Smooth muscle cell (in vitro differentiated cells): ENCODE measurements around the gene CTU2. TPM values are rescaled to one million over a fixed set of nuclear protein-coding genes. Genes with fewer than 3 reads are reported as not detected.

Experiments used
- DNase-seq: peaks from one replicate; lab custom pipeline; 2025; ENCODE audit not compliant: unreplicated experiment; lab: John Stamatoyannopoulos, UW
- H2AFZ ChIP-seq: fragments of 200-600 bp; sonication (generic); 2 replicates; pipeline ENCODE4 v1.6.0; 2016; ENCODE audit warnings: antibody characterized with exemption, low read depth, mild to moderate bottlenecking
- H3F3A ChIP-seq: fragments of 200-600 bp; sonication (generic); 2 replicates; pipeline ENCODE4 v1.6.0; 2017; ENCODE audit warnings: antibody characterized with exemption, low read depth
- H3K27ac ChIP-seq: fragments of 200-600 bp; sonication (generic); 2 replicates; pipeline ENCODE4 v1.5.1; 2016; ENCODE audit warnings: low read depth, mild to moderate bottlenecking
- H3K27me3 ChIP-seq: fragments of 200-600 bp; sonication (generic); 2 replicates; pipeline ENCODE4 v1.6.1; 2016; ENCODE audit warnings: low read depth, mild to moderate bottlenecking
- H3K36me3 ChIP-seq: fragments of 200-600 bp; sonication (generic); 2 replicates; pipeline ENCODE4 v1.5.1; 2016; ENCODE audit warnings: low read depth
- H3K4me1 ChIP-seq: fragments of 200-600 bp; sonication (generic); 2 replicates; pipeline ENCODE4 v1.5.1; 2016; ENCODE audit warnings: low read depth
- H3K4me2 ChIP-seq: fragments of 200-600 bp; sonication (generic); 2 replicates; pipeline ENCODE4 v1.6.0; 2016; ENCODE audit warnings: mild to moderate bottlenecking
- H3K4me3 ChIP-seq: fragments of 200-600 bp; sonication (generic); 2 replicates; pipeline ENCODE4 v1.5.1; 2016; ENCODE audit warnings: mild to moderate bottlenecking
- H3K79me2 ChIP-seq: fragments of 200-600 bp; sonication (generic); 2 replicates; pipeline ENCODE4 v1.6.0; 2016; ENCODE audit warnings: low read depth, mild to moderate bottlenecking
- H3K9ac ChIP-seq: fragments of 200-600 bp; sonication (generic); 2 replicates; pipeline ENCODE4 v1.6.0; 2016; ENCODE audit warnings: low read depth
- H3K9me3 ChIP-seq: fragments of 200-600 bp; sonication (generic); replicated peaks from 2 replicates; pipeline ENCODE4 v1.5.1; 2016; ENCODE audit warnings: low read depth
- H4K20me1 ChIP-seq: fragments of 200-600 bp; sonication (generic); 2 replicates; pipeline ENCODE4 v1.6.0; 2016; ENCODE audit warnings: low read depth
- WGBS: methylation state at CpG from one replicate; pipeline ENCODE4 v1.1.7; 2016; ENCODE audit warnings: low lambda C conversion rate; 5-methylcytosine and 5-hydroxymethylcytosine counted together
- polyA plus RNA-seq: library from polyadenylated mRNA; unstranded; fragments of >200 nt; fragmentation: Nextera tagmentation; extraction: Ambion mirVana; gene quantifications from 2 replicates; pipeline ENCODE4 v1.2.1, GENCODE V29; 2016
- total RNA-seq: library from RNA; depleted of rRNA; stranded (reverse); fragments of >200 nt; gene quantifications from 2 replicates; pipeline ENCODE4 v1.2.3, GENCODE V29; 2014
- TF ChIP-seq, protein P1 (sequence below): fragments of 200-600 bp; sonication (generic); IDR thresholded peaks from 2 replicates; pipeline ENCODE4 v1.5.1; 2017; ENCODE audit warnings: borderline replicate concordance, mild to moderate bottlenecking, antibody characterized with exemption; ENCODE audit not compliant: insufficient read depth, poor library complexity, severe bottlenecking

The CTU2 gene
- total and polyA plus RNA-seq, 2 experiments from 2014 or later, result 5.8 to 21.3 TPM

DNA sequence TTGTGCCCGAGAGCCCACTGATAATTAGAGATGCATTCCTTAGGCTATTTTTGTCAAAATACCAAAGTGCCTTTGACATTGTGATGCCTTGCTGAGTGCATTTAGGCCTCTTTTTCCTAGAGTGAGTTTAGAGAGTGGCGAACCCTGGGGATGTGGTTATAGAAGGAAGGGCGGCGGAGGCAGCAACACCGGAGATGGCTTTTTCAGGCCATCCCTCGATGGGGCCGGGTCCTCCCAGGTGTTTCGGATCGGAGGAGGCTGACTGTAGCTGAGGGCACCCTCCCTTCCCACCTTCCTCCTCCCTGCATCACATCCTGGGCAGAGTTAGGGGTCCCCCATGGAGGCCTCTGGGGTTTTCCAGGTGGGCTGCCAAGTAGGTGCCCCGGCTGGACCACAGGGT lies 13.4 kb upstream of the CTU2 start:
- H2AFZ ChIP-seq, result no peak overlapping the region
- H3K4me3 ChIP-seq, result no peak overlapping the region
- no peaks in the 10 kb centered on the region for H3K36me3 ChIP-seq
- no peaks in the 10 kb centered on the region for H3K9me3 ChIP-seq
- H3K79me2 ChIP-seq, result no peaks in the 10 kb centered on the region
- no peaks in the 10 kb centered on the region for H3F3A ChIP-seq
- no peak overlapping the region for H3K4me2 ChIP-seq
- peaks cover 11% of the 10 kb centered on the region for H3K27me3 ChIP-seq
- H3K27ac ChIP-seq, result no peak overlapping the region
- 75% methylated on average over 10 of the region's 10 CpGs for WGBS
- DNase-seq, result no peak
- no peaks in the 10 kb centered on the region for H4K20me1 ChIP-seq
- H3K9ac ChIP-seq, result no peak overlapping the region
- peaks cover 5% of the 10 kb centered on the region for H3K4me1 ChIP-seq
- TF ChIP-seq, protein P1, sequence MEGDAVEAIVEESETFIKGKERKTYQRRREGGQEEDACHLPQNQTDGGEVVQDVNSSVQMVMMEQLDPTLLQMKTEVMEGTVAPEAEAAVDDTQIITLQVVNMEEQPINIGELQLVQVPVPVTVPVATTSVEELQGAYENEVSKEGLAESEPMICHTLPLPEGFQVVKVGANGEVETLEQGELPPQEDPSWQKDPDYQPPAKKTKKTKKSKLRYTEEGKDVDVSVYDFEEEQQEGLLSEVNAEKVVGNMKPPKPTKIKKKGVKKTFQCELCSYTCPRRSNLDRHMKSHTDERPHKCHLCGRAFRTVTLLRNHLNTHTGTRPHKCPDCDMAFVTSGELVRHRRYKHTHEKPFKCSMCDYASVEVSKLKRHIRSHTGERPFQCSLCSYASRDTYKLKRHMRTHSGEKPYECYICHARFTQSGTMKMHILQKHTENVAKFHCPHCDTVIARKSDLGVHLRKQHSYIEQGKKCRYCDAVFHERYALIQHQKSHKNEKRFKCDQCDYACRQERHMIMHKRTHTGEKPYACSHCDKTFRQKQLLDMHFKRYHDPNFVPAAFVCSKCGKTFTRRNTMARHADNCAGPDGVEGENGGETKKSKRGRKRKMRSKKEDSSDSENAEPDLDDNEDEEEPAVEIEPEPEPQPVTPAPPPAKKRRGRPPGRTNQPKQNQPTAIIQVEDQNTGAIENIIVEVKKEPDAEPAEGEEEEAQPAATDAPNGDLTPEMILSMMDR, result no peak

DNA sequence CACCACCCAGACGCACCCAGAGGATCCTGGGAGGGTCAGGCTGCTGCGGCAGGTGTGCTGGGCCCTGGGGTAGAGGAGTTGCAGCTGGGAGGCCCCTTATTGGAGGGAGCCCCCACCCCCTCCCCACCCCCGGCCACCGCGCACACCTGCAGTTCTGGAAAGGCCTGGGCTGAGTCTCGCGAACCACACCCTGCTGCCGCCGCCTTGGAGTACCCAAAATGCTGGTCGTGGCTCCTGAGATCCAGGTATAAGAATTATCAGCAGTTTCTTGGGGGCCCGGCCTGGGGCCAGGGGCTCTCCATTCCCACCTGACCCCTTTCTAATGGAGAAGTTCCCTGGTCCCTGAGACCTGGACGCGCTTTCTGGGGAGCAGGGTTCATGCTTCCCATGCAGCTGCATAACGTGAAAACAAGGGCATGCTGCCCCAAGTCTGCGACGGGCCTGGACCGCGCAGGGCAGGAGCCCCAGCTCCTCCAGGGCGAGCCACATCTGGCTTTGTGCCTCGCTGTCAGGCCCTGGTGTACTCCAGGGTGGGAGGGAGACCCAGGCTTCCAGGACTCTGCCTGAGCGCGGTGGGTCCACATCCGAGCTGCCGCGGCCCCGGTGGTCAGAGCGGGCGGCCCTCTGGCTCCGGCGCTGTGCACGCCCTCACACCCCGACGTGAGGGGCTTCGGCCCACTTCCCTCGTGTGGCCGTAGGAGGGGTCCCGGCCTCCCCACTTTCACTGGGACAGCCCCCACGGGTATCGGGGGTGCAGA lies 12.7 kb upstream of the CTU2 start:
- H3K9me3 ChIP-seq, result no peaks in the 10 kb centered on the region
- TF ChIP-seq, protein P1, result no peak
- no peaks in the 10 kb centered on the region for H3F3A ChIP-seq
- no peak overlapping the region for H2AFZ ChIP-seq
- no peaks in the 10 kb centered on the region for H3K36me3 ChIP-seq
- H3K79me2 ChIP-seq, result no peaks in the 10 kb centered on the region
- H4K20me1 ChIP-seq, result no peaks in the 10 kb centered on the region
- peaks cover 5% of the 10 kb centered on the region for H3K27me3 ChIP-seq
- no peak overlapping the region for H3K4me2 ChIP-seq
- no peak overlapping the region for H3K4me3 ChIP-seq
- no peak overlapping the region for H3K27ac ChIP-seq
- WGBS, result 93% methylated on average over 39 of the region's 39 CpGs
- H3K4me1 ChIP-seq, result no peaks in the 10 kb centered on the region
- H3K9ac ChIP-seq, result no peak overlapping the region
- no peak for DNase-seq

DNA sequence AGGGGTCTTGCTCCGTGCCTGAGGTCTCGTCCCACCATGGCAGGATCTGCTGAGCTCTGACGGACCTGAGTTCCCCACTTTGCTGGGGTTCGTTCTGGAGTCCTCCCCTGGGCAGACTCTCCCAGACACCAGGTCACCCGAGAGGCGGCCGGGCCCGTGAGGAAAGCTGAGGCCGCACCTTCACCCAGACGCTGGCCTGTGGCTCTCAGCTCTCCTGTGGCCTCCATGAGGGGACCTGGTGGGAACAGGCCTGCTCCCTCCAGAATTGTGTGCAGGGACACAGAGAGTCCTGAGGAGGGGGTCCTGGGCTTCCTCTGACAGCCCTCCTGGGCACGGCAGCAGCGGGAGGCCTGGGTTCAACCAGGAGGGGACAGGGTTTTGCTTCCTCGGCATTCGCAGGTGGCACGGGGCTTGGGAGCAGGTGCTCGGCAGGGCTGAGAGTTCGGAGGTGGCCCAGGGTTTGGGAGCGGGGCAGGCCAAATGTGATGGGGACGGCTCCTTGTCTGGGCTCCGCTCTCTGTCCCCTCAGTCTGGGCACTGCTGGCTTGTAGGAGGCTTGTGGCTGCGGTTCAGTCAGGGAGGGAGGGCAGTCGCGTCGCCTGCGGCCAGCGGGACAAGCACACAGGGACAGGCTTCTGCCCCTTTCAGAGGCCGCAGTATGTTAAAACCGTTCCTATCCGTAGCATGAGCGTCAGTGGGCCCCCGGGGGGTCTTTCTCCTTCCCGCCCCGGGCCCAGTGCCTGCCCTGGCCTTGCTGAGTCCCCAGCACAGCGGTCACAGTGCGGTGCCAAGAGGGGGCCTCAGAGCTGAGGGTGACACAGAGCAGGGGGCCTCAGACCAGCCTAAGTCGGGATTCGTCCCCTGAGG lies 11.8 kb upstream of the CTU2 start:
- H3K4me2 ChIP-seq, result no peak overlapping the region
- no peaks in the 10 kb centered on the region for H4K20me1 ChIP-seq
- H3K9ac ChIP-seq, result no peak overlapping the region
- H3K36me3 ChIP-seq, result no peaks in the 10 kb centered on the region
- H3K4me1 ChIP-seq, result no peaks in the 10 kb centered on the region
- H2AFZ ChIP-seq, result no peak overlapping the region
- H3K4me3 ChIP-seq, result no peak overlapping the region
- peaks cover 5% of the 10 kb centered on the region for H3K27me3 ChIP-seq
- DNase-seq, result no peak
- no peaks in the 10 kb centered on the region for H3F3A ChIP-seq
- WGBS, result 90% methylated on average over 36 of the region's 37 CpGs
- no peak overlapping the region for H3K27ac ChIP-seq
- TF ChIP-seq, protein P1, result no peak
- H3K79me2 ChIP-seq, result no peaks in the 10 kb centered on the region
- no peaks in the 10 kb centered on the region for H3K9me3 ChIP-seq
